HEK293 (cell line): ENCODE data around the gene UTP14C.
A peak's percentile ranks its signal among the peaks of the same experiment; 100 is the strongest.

Experiments used
- CTCF ChIA-PET: fragments of 350-600 bp; formaldehyde crosslinking; extraction: SDS; loops from one replicate; lab custom pipeline; 2021; ENCODE audit warnings: antibody characterized with exemption; lab: Yijun Ruan, JAX
- POLR2A ChIA-PET: fragments of 300-600 bp; formaldehyde crosslinking; extraction: SDS; loops from one replicate; lab custom pipeline; 2020; ENCODE audit warnings: antibody characterized with exemption, inconsistent platforms; lab: Yijun Ruan, JAX
- H3K27ac ChIP-seq: fragments of 200-500 bp; sonication (Bioruptor generic); 2 replicates; pipeline ENCODE4 v1.5.1; 2014; ENCODE audit warnings: low read depth, low read length, control low read depth, inconsistent platforms; ENCODE audit errors: extremely low read depth
- H3K36me3 ChIP-seq, 2 experiments: fragments of 200-500 bp in 1 of 2; sonication (Bioruptor generic) in 1 of 2; 1 replicate in 1 of 2; 2 replicates in 1 of 2; pipeline ENCODE4 v1.5.1; 2014 to 2017; ENCODE audit warnings: inconsistent platforms in 2 of 2, low read length in 2 of 2; ENCODE audit not compliant: control insufficient read depth in 2 of 2, insufficient read depth in 1 of 2
- H3K4me1 ChIP-seq: fragments of 200-500 bp; sonication (Bioruptor generic); 2 replicates; pipeline ENCODE4 v1.5.1; 2014; ENCODE audit warnings: mild to moderate bottlenecking, low read length, inconsistent platforms; ENCODE audit not compliant: control insufficient read depth, insufficient read depth
- H3K4me3 ChIP-seq: 2 replicates; pipeline ENCODE4 v1.5.1; 2011; ENCODE audit warnings: low read depth, mild to moderate bottlenecking, control low read depth, low read length, moderate library complexity
- H3K9me3 ChIP-seq: fragments of 200-500 bp; sonication (Bioruptor generic); 2 replicates; pipeline ENCODE4 v1.5.1; 2014; ENCODE audit warnings: low read depth, low read length, inconsistent platforms; ENCODE audit not compliant: control insufficient read depth, insufficient read depth
- CTCF ChIP-seq: fragments of 450-650 bp; formaldehyde crosslinking; IDR thresholded peaks from 2 replicates; pipeline ENCODE4 v1.5.1; 2016; ENCODE audit warnings: missing biosample characterization, missing genetic modification characterization
- GLIS1 ChIP-seq: fragments of 450-650 bp; formaldehyde crosslinking; IDR thresholded peaks from 2 replicates; pipeline ENCODE4 v1.5.1; 2016; ENCODE audit warnings: missing biosample characterization, missing genetic modification characterization
- GLIS2 ChIP-seq: fragments of 450-650 bp; formaldehyde crosslinking; IDR thresholded peaks from 2 replicates; pipeline ENCODE4 v1.5.1; 2016; ENCODE audit warnings: missing biosample characterization, missing genetic modification characterization
- KLF1 ChIP-seq: fragments of 450-650 bp; formaldehyde crosslinking; IDR thresholded peaks from 2 replicates; pipeline ENCODE4 v1.5.1; 2016; ENCODE audit warnings: missing biosample characterization, missing genetic modification characterization
- KLF9 ChIP-seq: fragments of 450-650 bp; formaldehyde crosslinking; IDR thresholded peaks from 2 replicates; pipeline ENCODE4 v1.5.1; 2016; ENCODE audit warnings: missing biosample characterization, missing genetic modification characterization, low read depth
- SP2 ChIP-seq: fragments of 450-650 bp; formaldehyde crosslinking; IDR thresholded peaks from 2 replicates; pipeline ENCODE4 v1.5.1; 2016; ENCODE audit warnings: missing biosample characterization, missing genetic modification characterization
- ZBTB10 ChIP-seq: fragments of 450-650 bp; formaldehyde crosslinking; IDR thresholded peaks from 2 replicates; pipeline ENCODE4 v1.5.1; 2016; ENCODE audit warnings: missing biosample characterization, missing genetic modification characterization
- ZBTB17 ChIP-seq: fragments of 450-650 bp; formaldehyde crosslinking; IDR thresholded peaks from 2 replicates; pipeline ENCODE4 v1.5.1; 2016; ENCODE audit warnings: missing biosample characterization, missing genetic modification characterization
- ZBTB48 ChIP-seq: fragments of 450-650 bp; formaldehyde crosslinking; IDR thresholded peaks from 2 replicates; pipeline ENCODE4 v1.5.1; 2016; ENCODE audit warnings: missing biosample characterization, missing genetic modification characterization
- ZBTB6 ChIP-seq: fragments of 450-650 bp; formaldehyde crosslinking; IDR thresholded peaks from 2 replicates; pipeline ENCODE4 v1.5.1; 2017; ENCODE audit warnings: missing biosample characterization, missing genetic modification characterization
- ZEB2 ChIP-seq: fragments of 450-650 bp; formaldehyde crosslinking; IDR thresholded peaks from 2 replicates; pipeline ENCODE4 v1.5.1; 2016; ENCODE audit warnings: missing biosample characterization, missing genetic modification characterization
- ZFHX2 ChIP-seq: fragments of 450-650 bp; formaldehyde crosslinking; conservative IDR thresholded peaks from 2 replicates; pipeline ENCODE4 v1.5.1; 2016; ENCODE audit warnings: missing biosample characterization, missing genetic modification characterization
- ZFP3 ChIP-seq: fragments of 450-650 bp; formaldehyde crosslinking; IDR thresholded peaks from 2 replicates; pipeline ENCODE4 v1.5.1; 2016; ENCODE audit warnings: low read depth, missing biosample characterization, missing genetic modification characterization
- ZIC2 ChIP-seq: fragments of 450-650 bp; formaldehyde crosslinking; IDR thresholded peaks from 2 replicates; pipeline ENCODE4 v1.5.1; 2016; ENCODE audit warnings: missing biosample characterization, missing genetic modification characterization
- ZNF10 ChIP-seq: fragments of 450-650 bp; formaldehyde crosslinking; IDR thresholded peaks from 2 replicates; pipeline ENCODE4 v1.5.1; 2017; ENCODE audit warnings: missing biosample characterization, missing genetic modification characterization
- ZNF248 ChIP-seq: fragments of 450-650 bp; formaldehyde crosslinking; IDR thresholded peaks from 2 replicates; pipeline ENCODE4 v1.5.1; 2017; ENCODE audit warnings: missing biosample characterization, missing genetic modification characterization
- ZNF266 ChIP-seq: fragments of 450-650 bp; formaldehyde crosslinking; IDR thresholded peaks from 2 replicates; pipeline ENCODE4 v1.5.1; 2016; ENCODE audit warnings: missing biosample characterization, missing genetic modification characterization, low read depth
- ZNF324 ChIP-seq: fragments of 450-650 bp; formaldehyde crosslinking; IDR thresholded peaks from 2 replicates; pipeline ENCODE4 v1.5.1; 2016; ENCODE audit warnings: missing biosample characterization, missing genetic modification characterization
- ZNF341 ChIP-seq: fragments of 450-650 bp; formaldehyde crosslinking; IDR thresholded peaks from 2 replicates; pipeline ENCODE4; 2016; ENCODE audit warnings: low read depth, missing biosample characterization, missing genetic modification characterization
- ZNF350 ChIP-seq: fragments of 450-650 bp; formaldehyde crosslinking; IDR thresholded peaks from 2 replicates; pipeline ENCODE4 v1.5.0; 2017; ENCODE audit warnings: missing biosample characterization, mild to moderate bottlenecking, missing genetic modification characterization
- ZNF362 ChIP-seq: fragments of 450-650 bp; formaldehyde crosslinking; IDR thresholded peaks from 2 replicates; pipeline ENCODE4 v1.5.1; 2016; ENCODE audit warnings: missing biosample characterization, missing genetic modification characterization
- ZNF37A ChIP-seq: fragments of 450-650 bp; IDR thresholded peaks from 2 replicates; pipeline ENCODE4 v1.5.1; 2018; ENCODE audit warnings: missing biosample characterization, missing genetic modification characterization
- ZNF416 ChIP-seq: fragments of 450-650 bp; formaldehyde crosslinking; IDR thresholded peaks from 2 replicates; pipeline ENCODE4 v1.5.1; 2016; ENCODE audit warnings: missing biosample characterization, missing genetic modification characterization
- ZNF624 ChIP-seq: fragments of 450-650 bp; formaldehyde crosslinking; IDR thresholded peaks from 2 replicates; pipeline ENCODE4 v1.5.1; 2017; ENCODE audit warnings: missing biosample characterization, missing genetic modification characterization
- ZNF629 ChIP-seq: fragments of 450-650 bp; formaldehyde crosslinking; IDR thresholded peaks from 2 replicates; pipeline ENCODE4 v1.5.1; 2017; ENCODE audit warnings: missing biosample characterization, missing genetic modification characterization
- ZNF768 ChIP-seq: fragments of 450-650 bp; formaldehyde crosslinking; IDR thresholded peaks from 2 replicates; pipeline ENCODE4 v1.5.1; 2018; ENCODE audit warnings: missing biosample characterization, mild to moderate bottlenecking, missing genetic modification characterization
- ZSCAN16 ChIP-seq: fragments of 450-650 bp; formaldehyde crosslinking; IDR thresholded peaks from 2 replicates; pipeline ENCODE4 v1.5.1; 2016; ENCODE audit warnings: missing biosample characterization, missing genetic modification characterization
- ZSCAN4 ChIP-seq: fragments of 450-650 bp; formaldehyde crosslinking; IDR thresholded peaks from 2 replicates; pipeline ENCODE4 v1.5.1; 2017; ENCODE audit warnings: missing biosample characterization, missing genetic modification characterization
- ZXDB ChIP-seq: fragments of 450-650 bp; formaldehyde crosslinking; IDR thresholded peaks from 2 replicates; pipeline ENCODE4 v1.5.1; 2016; ENCODE audit warnings: missing biosample characterization, missing genetic modification characterization

Gene UTP14C

GRCh38 chr13:52010890-52011631 lies 13.4 kb upstream of the UTP14C start, which contains the start of gene ATP7B:
TSS of gene ATP7B (minus strand) at chr13:52011450. CDS start at chr13:52011337, 113 bp downstream.
- TF ChIP-seq ZNF37A (tag by site-specific recombination) (no peak), KLF1 (peak; percentile 19; the same call in 1 of the 2 replicates), ZFP3 (tag by site-specific recombination) (no peak), SP2 (tag by site-specific recombination) (peak; percentile 9; the same call in 1 of the 2 replicates), ZNF362 (tag by site-specific recombination) (no peak), ZBTB10 (tag by site-specific recombination) (peak; percentile 34; the same call in 1 of the 2 replicates), ZSCAN4 (tag by site-specific recombination) (no peak), ZEB2 (tag by site-specific recombination) (no peak), ZNF624 (tag by site-specific recombination) (no peak), ZNF248 (tag by site-specific recombination) (no peak), ZNF324 (tag by site-specific recombination) (0 out of 2 replicates have a peak, but pooled peaks have one; percentile 14), GLIS2 (tag by site-specific recombination) (peak; percentile 65), KLF9 (tag by site-specific recombination) (peak; percentile 46), GLIS1 (tag by site-specific recombination) (peak; percentile 47; the same call in 1 of the 2 replicates), ZNF416 (tag by site-specific recombination) (no peak), ZNF350 (no peak), ZBTB48 (tag by site-specific recombination) (0 out of 2 replicates have a peak, but pooled peaks have one; percentile 30), ZNF10 (tag by site-specific recombination) (peak; percentile 50; the same call in 1 of the 2 replicates), ZNF266 (no peak), ZIC2 (tag by site-specific recombination) (peak; percentile 50), ZFHX2 (tag by site-specific recombination) (0 out of 2 replicates have a peak, but pooled peaks have one; percentile 8), ZNF768 (tag by site-specific recombination) (no peak), ZXDB (no peak), ZNF341 (tag by site-specific recombination) (peak; percentile 55; the same call in 1 of the 2 replicates), CTCF (peak; percentile 45; the same call in 1 of the 2 replicates), ZNF629 (tag by site-specific recombination) (0 out of 2 replicates have a peak, but pooled peaks have one; percentile 22), ZBTB6 (0 out of 2 replicates have a peak, but pooled peaks have one; percentile 17), ZBTB17 (peak; percentile 94), ZSCAN16 (tag by site-specific recombination) (no peak)
- ChIA-PET POLR2A (no interaction called here), CTCF (no interaction called here)
- Histone ChIP-seq H3K36me3 (no peaks in the 10 kb centered on the region), H3K27ac (peak within 1 kb of the TSS; percentile 79), H3K4me1 (no peaks in the 10 kb centered on the region), H3K4me3 (peak within 1 kb of the TSS; percentile 94), H3K9me3 (no peaks in the 10 kb centered on the region)
